Measurements from ENCODE around the gene DEPDC7.
"Not testable (repeated sequence)": the region's sequence is repeated elsewhere in the genome, so short reads cannot be mapped to it uniquely, and the experiment has no call there.

DNA sequence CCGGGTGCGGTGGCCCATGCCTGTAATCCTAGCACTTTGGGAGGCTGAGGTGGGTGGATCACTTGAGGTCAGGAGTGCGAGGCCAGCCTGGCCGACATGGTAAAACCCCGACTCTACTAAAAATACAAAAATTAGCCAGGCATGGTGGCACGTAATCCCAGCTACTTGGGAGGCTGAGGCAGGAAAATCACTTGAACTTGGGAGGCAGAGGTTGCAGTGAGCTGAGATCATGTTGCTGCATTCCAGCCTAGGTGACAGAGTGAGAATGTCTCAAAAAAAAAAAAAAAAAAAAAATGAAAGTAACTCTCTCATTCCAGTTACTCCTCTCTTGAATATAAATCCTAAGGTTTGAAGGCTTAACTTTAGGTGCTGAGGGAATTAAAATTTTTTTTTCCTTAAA, 13.5 kb downstream of the DEPDC7 start:
- not testable (repeated sequence) for TF ChIP-seq POLR2A, EP300 (IDR thresholded peaks at IDR 0.05)
- TF ChIP-seq, protein P1, sequence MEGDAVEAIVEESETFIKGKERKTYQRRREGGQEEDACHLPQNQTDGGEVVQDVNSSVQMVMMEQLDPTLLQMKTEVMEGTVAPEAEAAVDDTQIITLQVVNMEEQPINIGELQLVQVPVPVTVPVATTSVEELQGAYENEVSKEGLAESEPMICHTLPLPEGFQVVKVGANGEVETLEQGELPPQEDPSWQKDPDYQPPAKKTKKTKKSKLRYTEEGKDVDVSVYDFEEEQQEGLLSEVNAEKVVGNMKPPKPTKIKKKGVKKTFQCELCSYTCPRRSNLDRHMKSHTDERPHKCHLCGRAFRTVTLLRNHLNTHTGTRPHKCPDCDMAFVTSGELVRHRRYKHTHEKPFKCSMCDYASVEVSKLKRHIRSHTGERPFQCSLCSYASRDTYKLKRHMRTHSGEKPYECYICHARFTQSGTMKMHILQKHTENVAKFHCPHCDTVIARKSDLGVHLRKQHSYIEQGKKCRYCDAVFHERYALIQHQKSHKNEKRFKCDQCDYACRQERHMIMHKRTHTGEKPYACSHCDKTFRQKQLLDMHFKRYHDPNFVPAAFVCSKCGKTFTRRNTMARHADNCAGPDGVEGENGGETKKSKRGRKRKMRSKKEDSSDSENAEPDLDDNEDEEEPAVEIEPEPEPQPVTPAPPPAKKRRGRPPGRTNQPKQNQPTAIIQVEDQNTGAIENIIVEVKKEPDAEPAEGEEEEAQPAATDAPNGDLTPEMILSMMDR (IDR thresholded peaks at IDR 0.05): not testable (repeated sequence)
